Gastrocnemius medialis (tissue), 4 donors: ENCODE measurements around the gene SIRPA. TPM values are rescaled to one million over a fixed set of nuclear protein-coding genes. Genes with fewer than 3 reads are reported as not detected.

Source experiments
- ATAC-seq, 2 donors: fragments of 150-250 bp; one replicate each; pipeline ENCODE4 v1.9.1; 2016
- DNase-seq, 2 donors: peaks; one replicate each; pipeline ENCODE4 v3.0.0-alpha.2; 2019
- H3K27ac ChIP-seq, 4 donors: fragments of 200-600 bp; sonication (generic); 1 replicate in 1 of 4; 2 replicates in 3 of 4; pipeline ENCODE4 v1.5.1; 2016 to 2018; ENCODE audit warnings: mild to moderate bottlenecking in 2 of 4, moderate library complexity in 1 of 4
- H3K27me3 ChIP-seq, 3 donors: fragments of 200-600 bp; sonication (generic) in 2 of 3; 1 replicate in 1 of 3; 2 replicates in 2 of 3; pipeline versions ENCODE4 v1.5.1 to v1.6.0; 2016 to 2019; ENCODE audit warnings: mild to moderate bottlenecking in 1 of 3, moderate library complexity in 1 of 3
- H3K36me3 ChIP-seq, 2 donors: fragments of 200-600 bp; sonication (generic) in 1 of 2; one replicate each; pipeline ENCODE4 v1.5.1; 2017 to 2018
- H3K4me1 ChIP-seq, 2 donors: fragments of 200-600 bp; sonication (generic) in 1 of 2; one replicate each; pipeline ENCODE4 v1.5.1; 2016 to 2017; ENCODE audit warnings: mild to moderate bottlenecking in 2 of 2
- H3K4me3 ChIP-seq, 4 donors: fragments of 200-600 bp; sonication (generic) in 3 of 4; 1 replicate in 1 of 4; 2 replicates in 3 of 4; pipeline ENCODE4 v1.5.1; 2016 to 2019; ENCODE audit warnings: mild to moderate bottlenecking in 2 of 4
- H3K9me3 ChIP-seq, 3 donors: fragments of 200-600 bp; sonication (generic) in 2 of 3; 1 replicate in 1 of 3; 2 replicates in 2 of 3; pipeline ENCODE4 v1.5.1; 2016 to 2019
- POLR2A ChIP-seq, 2 donors: fragments of 450-650 bp; IDR thresholded peaks; one replicate each; pipeline ENCODE4 v1.6.1; 2017; ENCODE audit warnings: antibody characterized with exemption in 2 of 2, mild to moderate bottlenecking in 2 of 2, moderate library complexity in 2 of 2
- in situ Hi-C, 4 donors: fragments of 200-750 bp; cut with MboI; loops; one replicate each; pipeline versions ENCODE4 v1.15.0 to v1.8.0; 2017; ENCODE audit warnings: low sequenced_read_pairs in 4 of 4
- intact Hi-C: fragments of 100-400 bp; cut with DNase I; formaldehyde crosslinking; loops from one replicate; pipeline ENCODE4 v1.15.1; 2023; ENCODE audit warnings: low total_unique reads
- total RNA-seq, 4 donors: library from RNA; depleted of rRNA; stranded (reverse); fragments of >200 nt; gene quantifications; one replicate each; pipeline versions ENCODE4 v1.1.0 to v1.2.3, GENCODE V29; 2016
- TF ChIP-seq, protein P1 (sequence below), 5 experiments: fragments of 450-650 bp in 3 of 5; fragments of 200-600 bp in 2 of 5; sonication (generic) in 2 of 5; IDR thresholded peaks in 4 of 5; conservative IDR thresholded peaks in 1 of 5; 1 replicate in 4 of 5; 2 replicates in 1 of 5; pipeline ENCODE4 v1.5.1; 2016 to 2019; ENCODE audit warnings: antibody characterized with exemption in 5 of 5, mild to moderate bottlenecking in 3 of 5, moderate library complexity in 3 of 5

Gene SIRPA
- total RNA-seq, 4 donors from 2014 or later = 14.6 to 62.0 (median 20.6) TPM

DNA sequence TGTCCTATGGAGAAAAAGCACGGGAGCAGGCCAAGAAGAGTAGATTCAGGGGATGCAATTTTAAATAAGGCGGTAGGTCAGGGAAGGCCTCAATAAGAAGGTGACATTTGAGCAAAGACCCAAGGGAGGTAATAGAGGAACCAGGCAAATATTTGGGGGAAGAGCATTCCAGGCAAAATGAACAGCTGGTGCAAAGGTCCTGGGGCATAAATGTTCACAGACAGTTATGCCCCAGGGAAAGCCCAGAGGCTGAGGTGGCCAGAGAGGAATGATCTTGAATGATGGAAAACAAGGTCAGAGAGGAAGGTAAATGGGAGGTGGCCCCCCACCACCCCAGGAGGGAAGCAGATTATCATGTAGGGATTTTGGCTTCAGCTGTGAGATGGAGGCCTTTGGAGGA lies 47.4 kb upstream of the SIRPA start:
- Histone ChIP-seq H3K4me3 (no peak overlapping the region), H3K36me3 (no peaks in the 10 kb centered on the region), H3K4me1 (no peaks in the 10 kb centered on the region), H3K9me3 (no peaks in the 10 kb centered on the region), H3K27ac (no peak overlapping the region), H3K27me3 (no peaks in the 10 kb centered on the region)
- no peak for DNase-seq
- ATAC-seq = no peak
- in situ Hi-C loops (no loop called here), intact Hi-C loops (no loop called here)
- TF ChIP-seq, protein P1, sequence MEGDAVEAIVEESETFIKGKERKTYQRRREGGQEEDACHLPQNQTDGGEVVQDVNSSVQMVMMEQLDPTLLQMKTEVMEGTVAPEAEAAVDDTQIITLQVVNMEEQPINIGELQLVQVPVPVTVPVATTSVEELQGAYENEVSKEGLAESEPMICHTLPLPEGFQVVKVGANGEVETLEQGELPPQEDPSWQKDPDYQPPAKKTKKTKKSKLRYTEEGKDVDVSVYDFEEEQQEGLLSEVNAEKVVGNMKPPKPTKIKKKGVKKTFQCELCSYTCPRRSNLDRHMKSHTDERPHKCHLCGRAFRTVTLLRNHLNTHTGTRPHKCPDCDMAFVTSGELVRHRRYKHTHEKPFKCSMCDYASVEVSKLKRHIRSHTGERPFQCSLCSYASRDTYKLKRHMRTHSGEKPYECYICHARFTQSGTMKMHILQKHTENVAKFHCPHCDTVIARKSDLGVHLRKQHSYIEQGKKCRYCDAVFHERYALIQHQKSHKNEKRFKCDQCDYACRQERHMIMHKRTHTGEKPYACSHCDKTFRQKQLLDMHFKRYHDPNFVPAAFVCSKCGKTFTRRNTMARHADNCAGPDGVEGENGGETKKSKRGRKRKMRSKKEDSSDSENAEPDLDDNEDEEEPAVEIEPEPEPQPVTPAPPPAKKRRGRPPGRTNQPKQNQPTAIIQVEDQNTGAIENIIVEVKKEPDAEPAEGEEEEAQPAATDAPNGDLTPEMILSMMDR (IDR thresholded peaks at IDR 0.05 in 4 of 5, conservative IDR thresholded peaks at IDR 0.05 in 1 of 5) = no peak

DNA sequence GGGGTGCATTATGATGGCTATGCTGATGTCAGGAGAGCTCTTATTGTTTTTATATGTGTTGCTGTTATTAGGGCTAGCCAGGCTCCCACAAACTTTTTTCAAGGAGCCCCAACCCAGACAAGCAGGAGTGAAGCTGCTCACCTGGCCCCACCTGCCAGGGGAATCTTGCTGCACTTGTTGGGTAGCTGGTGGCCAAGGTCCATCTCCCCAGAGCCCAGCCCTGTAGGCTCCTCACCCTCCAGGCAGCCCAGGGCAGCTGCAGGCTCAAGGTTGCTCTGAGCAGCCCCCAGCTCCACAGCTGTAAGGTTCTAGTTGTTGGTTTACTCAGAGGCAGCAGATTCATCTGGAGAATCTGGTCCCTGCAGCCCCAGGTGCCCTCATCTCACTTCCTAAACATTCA lies 46.8 kb upstream of the SIRPA start:
- DNase-seq (no peak), ATAC-seq (no peak)
- H3K27me3 ChIP-seq = no peaks in the 10 kb centered on the region
- TF ChIP-seq, protein P1 (IDR thresholded peaks at IDR 0.05 in 4 of 5, conservative IDR thresholded peaks at IDR 0.05 in 1 of 5) = no peak
- no peak for TF ChIP-seq POLR2A (IDR thresholded peaks at IDR 0.05)
- H3K27ac ChIP-seq = no peak overlapping the region
- H3K36me3 ChIP-seq = no peaks in the 10 kb centered on the region
- in situ Hi-C loops (no loop called here), intact Hi-C loops (no loop called here)
- H3K9me3 ChIP-seq = no peaks in the 10 kb centered on the region
- H3K4me3 ChIP-seq = no peak overlapping the region
- H3K4me1 ChIP-seq = no peaks in the 10 kb centered on the region

DNA sequence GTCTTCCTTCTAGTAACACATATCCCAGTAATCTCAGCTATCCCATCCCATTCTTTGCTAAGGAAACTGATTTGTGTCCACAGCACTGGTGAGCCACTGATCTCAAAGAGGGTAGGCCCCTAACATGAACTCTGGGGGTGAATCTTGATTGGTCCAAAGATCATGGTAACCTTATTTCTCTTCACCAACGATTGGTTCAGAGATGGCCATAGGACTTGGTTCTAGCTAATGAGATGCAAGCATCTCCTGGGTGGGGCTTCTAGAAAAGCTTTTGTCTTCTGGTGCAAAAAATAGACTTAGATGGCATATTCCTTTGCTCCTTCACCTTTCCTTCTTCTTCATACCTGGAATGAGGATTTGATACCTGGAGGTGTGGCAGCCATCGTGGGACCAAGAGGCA lies 43.8 kb upstream of the SIRPA start:
- DNase-seq (no peak), ATAC-seq (no peak)
- in situ Hi-C loops (no loop called here), intact Hi-C loops (no loop called here)
- Histone ChIP-seq H3K4me3 (no peak overlapping the region), H3K4me1 (no peaks in the 10 kb centered on the region), H3K27me3 (no peaks in the 10 kb centered on the region), H3K9me3 (no peaks in the 10 kb centered on the region), H3K36me3 (no peaks in the 10 kb centered on the region), H3K27ac (no peak overlapping the region)
- TF ChIP-seq, protein P1 (IDR thresholded peaks at IDR 0.05 in 4 of 5, conservative IDR thresholded peaks at IDR 0.05 in 1 of 5) = no peak
- TF ChIP-seq POLR2A (IDR thresholded peaks at IDR 0.05) = no peak

- no peak overlapping the region for H3K4me3 ChIP-seq
- in situ Hi-C loops = no loop called here
Measured at GRCh38 chr20:1853473-1853872, 41.7 kb upstream of the SIRPA start.

GRCh38 chr20:1854246-1854645 lies 41.0 kb upstream of the SIRPA start:
- in situ Hi-C loops = no loop called here
- H3K27ac ChIP-seq = no peak overlapping the region
- no peak for ATAC-seq

More at GRCh38 chr20:1853473-1853872, 41.7 kb upstream of the SIRPA start:
- peaks cover 0 to 5% of the 10 kb centered on the region in 2 donors for H3K4me1 ChIP-seq
- intact Hi-C loops = no loop called here
- no peaks in the 10 kb centered on the region for H3K27me3 ChIP-seq
- DNase-seq (no peak), ATAC-seq (no peak)
- H3K27ac ChIP-seq = no peak overlapping the region
- H3K36me3 ChIP-seq = no peaks in the 10 kb centered on the region
- H3K9me3 ChIP-seq = no peaks in the 10 kb centered on the region
- TF ChIP-seq, protein P1 (IDR thresholded peaks at IDR 0.05 in 4 of 5, conservative IDR thresholded peaks at IDR 0.05 in 1 of 5) = no peak
- TF ChIP-seq POLR2A (IDR thresholded peaks at IDR 0.05) = no peak

More at GRCh38 chr20:1854246-1854645, 41.0 kb upstream of the SIRPA start:
- Histone ChIP-seq H3K4me1 (peaks cover 0 to 5% of the 10 kb centered on the region in 2 donors), H3K36me3 (no peaks in the 10 kb centered on the region), H3K9me3 (no peaks in the 10 kb centered on the region), H3K4me3 (no peak overlapping the region), H3K27me3 (no peaks in the 10 kb centered on the region)
- no peak for TF ChIP-seq POLR2A (IDR thresholded peaks at IDR 0.05)
- TF ChIP-seq, protein P1 (IDR thresholded peaks at IDR 0.05 in 4 of 5, conservative IDR thresholded peaks at IDR 0.05 in 1 of 5) = no peak
- intact Hi-C loops = no loop called here
- no peak for DNase-seq
